Stimulated activated CD8-positive, alpha-beta memory T cell treated with anti-CD3 and anti-CD28 coated beads, Interleukin-15, amount 100 ng/mL, for 24 hours (primary cell): ENCODE measurements around the gene THEM4.
"Not testable (repeated sequence)": the region's sequence is repeated elsewhere in the genome, so short reads cannot be mapped to it uniquely, and the experiment has no call there.

Experiments
- DNase-seq: peaks from one replicate; pipeline ENCODE4 v3.0.0-alpha.2; 2020; ENCODE audit warnings: low read depth

Gene THEM4

DNA sequence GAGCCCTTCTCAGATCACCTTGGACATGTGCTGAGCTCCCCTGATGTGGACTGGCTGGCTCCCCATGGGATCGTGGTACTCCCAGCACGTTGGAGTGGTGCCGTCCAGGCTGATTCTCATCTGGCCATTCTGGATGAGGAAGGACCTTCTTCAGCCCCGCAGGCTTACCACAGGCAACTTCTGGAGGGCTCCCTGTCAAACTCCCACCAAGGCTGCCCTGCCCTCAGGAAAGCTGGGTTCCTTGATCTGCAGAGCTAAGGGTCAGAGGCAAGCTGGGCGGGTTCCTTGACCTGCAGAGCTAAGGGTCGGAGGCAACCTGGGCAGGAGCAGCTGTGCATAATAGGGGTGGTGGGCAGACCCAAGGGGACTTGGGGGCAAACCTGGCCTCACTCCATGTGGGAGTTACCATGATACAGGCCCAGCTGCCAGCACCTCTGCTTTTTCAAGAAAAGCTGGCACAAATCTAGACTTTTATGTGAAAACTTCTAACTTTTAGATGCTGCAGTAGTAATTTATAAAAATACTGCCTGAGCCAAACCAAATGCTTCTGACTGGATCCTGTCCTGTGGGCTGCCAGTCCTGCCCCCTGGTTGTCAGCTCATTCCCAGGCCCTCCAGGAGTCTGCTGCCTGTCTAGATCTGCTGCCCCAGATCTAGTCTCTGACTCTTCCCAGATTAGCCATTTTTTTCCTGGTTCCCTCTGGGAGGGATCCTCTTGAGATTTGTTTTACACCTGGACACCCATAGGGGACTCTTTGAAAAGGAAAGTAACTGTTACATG, 50.2 kb downstream of the THEM4 start:
- no peak for DNase-seq

- DNase-seq: no peak
These were observed 51.1 kb downstream of the THEM4 start for GRCh38 chr1:151858030-151858746.

- no peak for DNase-seq
These were observed 53.4 kb downstream of the THEM4 start for GRCh38 chr1:151855933-151856332.

DNA sequence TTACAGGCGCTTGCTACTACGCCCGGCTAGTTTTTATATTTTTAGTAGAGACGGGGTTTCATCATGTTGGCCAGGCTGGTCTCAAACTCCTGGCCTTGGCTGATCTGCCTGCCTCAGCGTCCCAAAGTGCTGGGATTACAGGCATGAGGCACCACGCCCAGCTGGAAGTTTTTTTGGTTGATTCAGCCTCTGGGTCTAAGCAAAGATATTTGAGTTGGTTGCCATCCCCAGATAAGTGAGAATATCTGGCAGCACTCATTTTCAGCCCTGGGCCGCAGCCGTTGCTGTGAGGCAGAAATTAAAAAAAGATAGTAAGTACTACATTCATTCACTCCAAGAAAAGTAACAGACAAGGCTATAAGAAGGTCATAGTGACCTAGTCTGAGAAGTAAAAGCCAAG, 53.8 kb downstream of the THEM4 start:
- DNase-seq: not testable (repeated sequence)

- no peak for DNase-seq
These were observed 54.7 kb downstream of the THEM4 start for GRCh38 chr1:151854658-151855057.

DNA sequence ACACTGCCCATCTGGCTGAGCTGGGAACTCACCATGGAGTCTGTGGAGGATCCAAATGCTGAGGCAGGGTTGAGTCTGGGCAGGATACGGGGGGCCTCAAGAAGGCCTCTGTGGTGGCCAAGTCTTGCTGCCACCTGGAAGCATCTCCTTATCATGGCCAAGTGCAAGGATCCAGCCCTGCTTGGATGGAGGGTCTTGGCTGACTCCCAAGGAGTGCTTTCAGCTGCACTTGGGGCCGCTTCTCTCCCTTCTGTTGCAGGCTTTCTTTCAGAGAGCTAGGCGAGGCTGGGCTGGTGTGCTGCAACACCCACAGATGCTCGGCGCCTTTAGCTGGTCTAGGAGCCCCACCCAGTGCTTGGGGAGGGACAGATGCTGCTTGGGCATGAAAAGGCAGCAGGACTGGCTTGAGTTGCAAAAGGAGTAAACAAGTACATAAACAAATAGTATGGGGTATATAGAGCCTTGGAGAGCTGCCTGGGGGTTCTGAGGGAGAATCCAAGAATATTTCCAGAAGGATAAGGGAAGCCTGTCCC, 55.8 kb downstream of the THEM4 start, which contains the start of gene THEM5:
Gene THEM5, minus strand, starts transcription at position 302 of the 533 bp plus-strand sequence. Its CDS starts 147 bp downstream, at position 155.
- no peak for DNase-seq

- DNase-seq: no peak
These were observed 56.6 kb downstream of the THEM4 start for GRCh38 chr1:151852733-151853132.

DNA sequence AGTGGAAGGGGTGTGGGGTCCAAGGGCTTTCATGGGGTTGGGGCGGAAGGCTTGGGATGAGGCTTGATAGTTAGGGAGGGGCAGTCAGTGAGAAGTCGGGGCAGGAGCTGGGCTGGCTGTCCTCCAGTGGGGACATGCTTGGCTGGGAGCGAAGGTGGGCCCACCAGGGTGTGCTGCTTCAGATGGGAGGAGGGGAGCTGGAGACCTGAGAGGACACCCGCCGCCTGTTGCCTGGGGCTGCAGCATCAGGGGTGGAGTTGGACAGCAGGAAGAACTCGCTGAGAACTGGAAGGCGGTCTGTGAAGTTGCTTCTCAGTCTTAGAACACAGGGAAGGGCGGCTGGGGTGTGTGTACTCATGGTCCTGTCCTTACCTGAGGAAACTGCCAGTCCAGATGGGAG, 57.4 kb downstream of the THEM4 start:
- no peak for DNase-seq

GRCh38 chr1:151849871-151850270, 59.4 kb downstream of the THEM4 start:
- DNase-seq: no peak

DNA sequence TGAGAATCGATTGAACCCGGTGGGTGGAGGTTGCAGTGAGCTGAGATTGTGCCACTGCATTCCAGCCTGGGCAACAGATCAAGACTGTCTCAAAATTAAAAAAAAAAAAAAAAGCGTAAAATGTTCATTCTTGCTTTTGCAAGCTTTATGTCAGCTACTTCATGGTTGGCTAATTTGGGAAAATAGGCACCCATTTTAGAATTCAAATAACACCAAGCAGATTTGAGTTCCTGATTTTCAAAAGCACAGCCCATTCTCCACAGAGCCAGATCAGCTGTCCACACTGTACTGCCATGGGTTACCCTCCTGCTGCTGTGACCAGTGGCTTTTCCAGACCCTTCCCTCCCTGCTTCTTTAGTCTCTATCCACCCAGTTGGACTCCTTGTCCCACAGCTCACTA, 60.2 kb downstream of the THEM4 start:
- no peak for DNase-seq

DNA sequence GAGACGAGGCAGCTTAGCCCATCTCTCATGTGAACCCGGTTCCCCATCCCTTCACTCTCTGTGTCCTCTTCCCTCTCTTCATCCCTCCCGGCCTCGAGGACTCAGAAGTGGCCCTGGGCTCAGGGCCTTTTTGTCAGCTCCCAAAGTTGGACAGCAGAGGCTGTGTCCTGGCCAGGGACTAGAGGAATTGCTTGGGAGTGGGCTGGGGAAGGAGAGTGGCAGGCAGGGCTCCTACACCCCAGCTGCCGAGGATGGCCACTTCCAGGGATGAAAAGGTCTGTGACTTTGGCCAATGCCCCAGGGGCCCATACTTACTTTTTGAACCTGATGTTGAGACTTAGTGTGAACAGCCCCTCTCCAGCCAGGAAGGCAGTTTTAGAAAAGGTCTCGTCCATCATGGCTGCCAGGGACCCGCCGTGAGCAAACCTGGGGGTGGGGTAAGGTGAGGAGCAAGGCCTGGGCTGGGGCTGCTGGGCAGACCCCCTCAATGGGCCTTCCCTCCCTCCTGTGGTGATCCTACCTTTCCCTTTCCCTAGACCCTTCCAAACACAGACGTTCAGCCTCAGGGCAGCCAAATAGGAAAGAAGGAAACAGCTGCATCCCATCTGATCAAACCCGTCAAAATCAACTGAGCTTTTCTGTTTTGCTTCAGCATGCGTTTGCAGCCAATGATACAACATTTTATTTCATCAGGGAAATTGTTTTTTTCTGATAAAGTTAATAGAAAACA, 61.3 kb downstream of the THEM4 start:
- DNase-seq: no peak

DNA sequence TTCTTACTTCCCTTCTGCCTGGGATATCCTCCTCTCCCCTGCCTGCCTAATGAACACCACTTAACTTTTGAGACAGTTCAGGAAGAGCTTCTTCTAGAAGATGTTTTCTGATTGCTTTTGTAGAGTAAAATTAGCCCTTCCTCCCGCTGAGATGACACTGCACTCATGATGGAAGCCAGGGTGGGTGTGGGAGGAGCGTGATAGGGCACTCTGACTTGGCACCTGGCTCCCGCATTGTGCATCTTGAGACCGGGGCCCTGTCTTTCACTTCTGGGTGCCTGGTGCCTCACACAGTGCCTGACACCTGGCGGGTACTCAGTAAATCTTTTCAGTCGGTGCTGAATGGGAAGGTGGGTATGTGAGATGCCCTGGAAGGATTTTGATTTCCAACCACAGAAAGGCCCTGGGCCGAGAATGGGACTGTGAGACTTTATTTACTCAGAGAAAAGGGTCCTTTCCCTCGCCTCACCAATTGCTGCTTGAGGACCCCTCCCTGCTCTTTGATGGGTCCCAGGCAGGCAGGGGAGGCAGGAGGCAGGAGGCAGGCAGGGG, 62.5 kb downstream of the THEM4 start:
- DNase-seq: no peak

DNA sequence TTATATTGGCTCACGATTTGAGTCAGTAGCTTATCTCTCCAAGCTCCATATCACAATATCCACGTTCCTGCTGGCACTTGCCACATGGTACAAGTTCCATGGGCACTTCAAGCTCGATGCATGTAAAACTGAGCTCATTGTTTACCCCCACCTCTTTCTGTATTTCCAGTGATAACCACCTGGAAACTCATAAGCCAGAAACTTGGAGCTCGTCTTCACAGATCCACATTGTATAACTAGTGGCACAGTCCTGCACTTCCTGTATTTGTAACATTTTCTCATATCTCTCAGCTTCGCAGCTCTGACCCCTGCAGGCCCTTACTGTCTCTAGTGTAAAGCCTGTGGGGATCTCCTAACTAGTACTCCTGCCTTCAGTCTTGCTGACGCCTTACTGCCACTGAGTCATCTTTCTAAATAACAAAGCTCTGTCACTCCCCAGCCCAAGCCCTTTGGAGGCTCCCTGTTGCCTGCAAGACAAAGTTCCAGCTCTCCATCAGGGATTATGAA, 63.2 kb downstream of the THEM4 start:
- DNase-seq: no peak

DNA sequence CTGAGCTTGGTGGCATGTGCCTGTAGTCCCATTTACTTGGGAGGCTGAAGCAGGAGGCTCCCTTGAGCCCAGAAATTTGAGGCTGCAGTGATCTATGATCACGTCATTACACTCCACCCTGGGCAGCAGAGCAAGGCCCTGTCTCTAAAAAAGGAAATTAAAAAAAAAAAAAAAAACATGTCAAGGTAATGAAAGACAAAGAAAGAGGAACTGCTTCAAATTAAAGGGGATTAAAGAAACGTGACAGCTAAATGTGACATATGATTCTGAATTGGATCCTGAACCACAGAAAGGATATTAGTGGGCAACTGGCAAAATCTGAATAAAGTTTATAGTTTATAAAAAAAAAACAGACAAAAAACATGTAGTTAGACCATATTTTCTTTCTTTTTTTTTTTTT, 65.9 kb downstream of the THEM4 start:
- no peak for DNase-seq

- DNase-seq: no peak
These were observed 68.2 kb downstream of the THEM4 start for GRCh38 chr1:151841141-151841540.

GRCh38 chr1:151840421-151840820, 68.9 kb downstream of the THEM4 start:
- DNase-seq: no peak

DNA sequence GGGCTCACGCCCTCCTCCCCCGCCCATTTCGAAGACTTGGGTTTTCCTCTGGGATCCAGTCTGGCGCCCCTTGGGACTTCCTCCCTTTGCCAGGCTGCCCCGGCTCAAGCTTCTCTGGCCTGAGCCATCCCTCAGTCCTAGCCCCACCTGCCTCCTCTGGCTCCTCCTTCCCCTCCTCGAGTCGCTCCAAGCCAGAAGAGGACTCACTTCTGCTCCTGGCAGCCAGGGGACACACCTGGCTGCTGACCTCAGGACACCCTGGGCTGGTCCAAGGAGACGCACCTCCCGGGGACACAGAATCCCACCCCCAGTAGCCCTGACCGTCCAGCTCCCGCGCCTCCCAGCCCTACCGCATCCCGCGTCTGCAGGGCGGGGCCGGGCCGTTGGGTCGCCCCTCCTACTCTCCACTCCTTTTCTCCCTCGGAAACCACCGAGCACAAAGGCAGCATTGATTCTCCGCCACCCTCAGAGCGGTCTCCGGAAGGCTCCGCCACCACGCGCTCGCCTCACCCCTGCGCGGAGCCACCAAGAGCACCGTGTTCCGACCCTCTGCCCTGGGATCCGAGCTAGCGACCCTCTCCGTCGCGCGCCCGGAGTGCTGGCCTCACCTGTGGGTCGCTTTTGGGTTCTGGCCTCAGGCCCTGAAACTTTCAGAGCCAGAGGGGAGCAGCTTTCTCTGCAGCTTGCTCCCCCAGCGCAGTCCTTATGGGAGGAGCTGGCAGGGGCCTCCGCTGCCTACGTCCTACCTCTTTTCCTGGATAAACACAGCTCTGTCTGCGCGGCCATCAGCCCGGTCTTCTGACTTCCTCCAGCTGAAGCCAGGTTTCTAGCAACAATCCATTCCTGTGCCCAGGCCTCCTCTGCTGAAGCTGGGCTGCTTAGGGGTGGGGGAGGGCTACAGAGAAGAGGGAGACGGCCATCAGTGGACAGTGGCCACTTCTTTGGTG, 69.6 kb downstream of the THEM4 start, which contains the start of gene C2CD4D:
Gene C2CD4D, minus strand, starts transcription at position 364 of the 947 bp plus-strand sequence. CDS start 831 bp downstream, outside the sequence.
- no peak for DNase-seq

DNA sequence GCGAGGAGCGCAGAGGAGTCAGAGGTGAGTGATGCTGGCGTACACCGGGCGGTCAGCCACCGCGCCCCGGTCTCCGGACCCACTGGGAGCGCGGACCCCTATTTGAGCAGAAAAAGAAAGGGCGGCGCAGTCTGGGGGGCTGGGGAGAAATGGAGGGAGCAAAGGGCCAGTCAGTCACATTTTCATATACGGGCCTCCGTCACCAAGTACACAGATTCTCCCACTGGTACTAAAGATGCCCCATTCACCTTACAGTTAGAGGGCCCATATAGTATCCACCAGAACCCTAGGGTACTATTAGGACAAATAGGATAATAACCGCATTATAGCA, 70.3 kb downstream of the THEM4 start:
- DNase-seq: no peak

GRCh38 chr1:151838222-151839081, 70.9 kb downstream of the THEM4 start:
- no peak for DNase-seq

DNA sequence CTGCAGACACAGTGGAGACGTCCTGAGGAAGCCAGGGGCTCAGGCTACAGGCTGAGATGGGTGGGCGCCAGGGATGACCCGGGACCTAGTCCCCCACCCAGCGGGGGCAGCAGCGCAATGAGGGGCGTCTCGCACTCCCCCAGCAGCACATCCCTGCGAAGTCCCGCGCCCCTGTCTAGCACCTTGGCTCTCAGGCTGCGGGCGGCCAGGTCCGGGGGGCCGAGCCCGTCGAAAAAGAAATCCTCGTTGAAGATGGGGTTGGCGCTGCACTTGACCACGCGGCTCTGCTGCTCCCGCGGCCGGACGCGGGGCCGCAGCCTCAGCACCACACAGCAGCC, 71.5 kb downstream of the THEM4 start:
- DNase-seq: no peak
